Panc1 (cell line): ENCODE results near the gene RCL1. TPM values are rescaled to one million over a fixed set of nuclear protein-coding genes. Genes with fewer than 3 reads are reported as not detected.

ENCODE experiments used
- ATAC-seq: fragments of 200-7000 bp; cut with Tn5 transposase; 2 replicates; pipeline ENCODE4 v1.9.1; 2020; ENCODE audit warnings: mild to moderate bottlenecking, moderate library complexity
- BruUV-seq: library from RNA; stranded (reverse); fragments of 400-500 nt; replicated peaks from 2 replicates; lab custom pipeline; 2021; lab: Mats Ljungman, UMichigan
- CTCF ChIA-PET: fragments of 300-600 bp; sonication (Branson Sonifier 250); formaldehyde crosslinking; loops from one replicate; lab custom pipeline; 2022; ENCODE audit warnings: antibody characterized with exemption; lab: Charles Lee
- POLR2A ChIA-PET: fragments of 300-600 bp; sonication (Branson Sonifier 250); formaldehyde crosslinking; loops from one replicate; lab custom pipeline; 2022; ENCODE audit warnings: antibody characterized with exemption; lab: Charles Lee
- DNase-seq: peaks from one replicate; pipeline ENCODE4 v3.0.0-alpha.2; 2010; ENCODE audit warnings: low read depth, low spot score
- H3K27ac ChIP-seq: 2 replicates; pipeline ENCODE4 v1.5.1; 2011; ENCODE audit warnings: mild to moderate bottlenecking, low read length, inconsistent platforms
- H3K27me3 ChIP-seq: fragments of 200-500 bp; sonication (Bioruptor generic); 2 replicates; pipeline ENCODE4 v1.6.0; 2014; ENCODE audit warnings: low read length, inconsistent platforms; ENCODE audit not compliant: control insufficient read depth, insufficient read depth
- H3K36me3 ChIP-seq: fragments of 200-500 bp; sonication (Bioruptor generic); 2 replicates; pipeline ENCODE4 v1.5.1; 2014; ENCODE audit warnings: inconsistent platforms, mild to moderate bottlenecking, low read length, moderate library complexity; ENCODE audit not compliant: control insufficient read depth, insufficient read depth
- H3K4me1 ChIP-seq: 2 replicates; pipeline ENCODE4 v1.5.1; 2011; ENCODE audit warnings: inconsistent platforms, mild to moderate bottlenecking, low read length, moderate library complexity; ENCODE audit not compliant: control insufficient read depth, insufficient read depth
- H3K4me3 ChIP-seq, 2 experiments: 2 replicates each; pipeline ENCODE4 v1.5.1; 2011 to 2012; ENCODE audit warnings: low read depth in 2 of 2, low read length in 2 of 2, mild to moderate bottlenecking in 2 of 2, inconsistent platforms in 1 of 2, moderate library complexity in 1 of 2
- H3K9me3 ChIP-seq: fragments of 200-500 bp; sonication (Bioruptor generic); 2 replicates; pipeline ENCODE4 v1.5.1; 2014; ENCODE audit warnings: low read depth, mild to moderate bottlenecking, inconsistent platforms, low read length, moderate library complexity; ENCODE audit not compliant: control insufficient read depth, insufficient read depth
- POLR2AphosphoS5 ChIP-seq: IDR thresholded peaks from 2 replicates; pipeline ENCODE4 v1.6.1; 2012; ENCODE audit warnings: mild to moderate bottlenecking, low read depth, low read length, moderate library complexity
- REST ChIP-seq, 2 experiments: IDR thresholded peaks; 2 replicates each; pipeline ENCODE4 v1.6.1; 2011 to 2012; ENCODE audit warnings: low read depth in 2 of 2, control low read depth in 1 of 2, low read length in 1 of 2, mild to moderate bottlenecking in 1 of 2, moderate library complexity in 1 of 2; ENCODE audit not compliant: insufficient read depth in 1 of 2
- in situ Hi-C: cut with HindIII; loops from 2 replicates; pipeline ENCODE4 v1.10.0; 2016; ENCODE audit warnings: low sequenced_read_pairs, low pct_unique_long_range_greater_than_20kb
- intact Hi-C: fragments of 100-400 bp; cut with micrococcal nuclease; formaldehyde crosslinking; loops from one replicate; pipeline ENCODE4 v1.10.0; 2022; ENCODE audit not compliant: unreplicated experiment
- total RNA-seq: library from RNA; stranded (reverse); gene quantifications from one replicate; pipeline ENCODE4 v1.2.1, GENCODE V29; 2021; ENCODE audit not compliant: unreplicated experiment

RCL1 gene
- total RNA-seq, 1 experiment from 2014 or later = 11.2 TPM

- Histone ChIP-seq H3K4me1 (no peaks in the 10 kb centered on the region), H3K4me3 (no peak overlapping the region), H3K27me3 (no peaks in the 10 kb centered on the region), H3K9me3 (no peaks in the 10 kb centered on the region), H3K27ac (no peak overlapping the region), H3K36me3 (no peaks in the 10 kb centered on the region)
- no peak for DNase-seq
- CTCF ChIA-PET = no interaction called here
- POLR2A ChIA-PET = no interaction called here
- no TSS peak for BruUV-seq
- in situ Hi-C loops = no loop called here
- ATAC-seq = no peak
- intact Hi-C loops = no loop called here
- TF ChIP-seq POLR2AphosphoS5 = no peak
These were observed 11.2 kb downstream of the RCL1 start for GRCh38 chr9:4803670-4804530.

GRCh38 chr9:4804531-4805016 lies 11.8 kb downstream of the RCL1 start:
- CTCF ChIA-PET = no interaction called here
- intact Hi-C loops = no loop called here
- no peak for TF ChIP-seq REST (IDR thresholded peaks at IDR 0.05; ENCODE audit: insufficient read depth in 1 of 2, low read depth in 2 of 2, low read length in 1 of 2)
- TF ChIP-seq POLR2AphosphoS5 = no peak
- Histone ChIP-seq H3K4me1 (no peaks in the 10 kb centered on the region), H3K9me3 (no peaks in the 10 kb centered on the region), H3K4me3 (no peak overlapping the region), H3K27ac (no peak overlapping the region), H3K27me3 (no peaks in the 10 kb centered on the region), H3K36me3 (no peaks in the 10 kb centered on the region)
- DNase-seq (no peak), ATAC-seq (no peak)
- in situ Hi-C loops = no loop called here
- POLR2A ChIA-PET = no interaction called here
- no TSS peak for BruUV-seq

- intact Hi-C loops = no loop called here
- no peaks in the 10 kb centered on the region for H3K4me1 ChIP-seq
- H3K36me3 ChIP-seq = no peaks in the 10 kb centered on the region
- ChIA-PET POLR2A (no interaction called here), CTCF (interaction anchor here (0.8 kb wide), 1 partner anchor 9 kb away, joined by 5 read pairs; no protein-coding TSS in a partner anchor)
- BruUV-seq = no TSS peak
- DNase-seq (no peak), ATAC-seq (no peak)
- in situ Hi-C loops = no loop called here
- H3K4me3 ChIP-seq = no peak overlapping the region
- TF ChIP-seq POLR2AphosphoS5 (no peak), REST (IDR thresholded peaks at IDR 0.05; ENCODE audit: insufficient read depth in 1 of 2, low read depth in 2 of 2, low read length in 1 of 2) (no peak)
- no peaks in the 10 kb centered on the region for H3K9me3 ChIP-seq
- H3K27me3 ChIP-seq = no peaks in the 10 kb centered on the region
- H3K27ac ChIP-seq = no peak overlapping the region
These were observed 12.6 kb downstream of the RCL1 start for GRCh38 chr9:4805191-4805918.
